ENCODE measurements around the gene CLN6.
"Not testable (repeated sequence)": the region's sequence is repeated elsewhere in the genome, so short reads cannot be mapped to it uniquely, and the experiment has no call there.

Gene CLN6

GRCh38 chr15:68206711-68207151, 22.8 kb downstream of the CLN6 start:
- no peak for DNase-seq (ENCODE audit: low read depth in 2 of 2)

DNA sequence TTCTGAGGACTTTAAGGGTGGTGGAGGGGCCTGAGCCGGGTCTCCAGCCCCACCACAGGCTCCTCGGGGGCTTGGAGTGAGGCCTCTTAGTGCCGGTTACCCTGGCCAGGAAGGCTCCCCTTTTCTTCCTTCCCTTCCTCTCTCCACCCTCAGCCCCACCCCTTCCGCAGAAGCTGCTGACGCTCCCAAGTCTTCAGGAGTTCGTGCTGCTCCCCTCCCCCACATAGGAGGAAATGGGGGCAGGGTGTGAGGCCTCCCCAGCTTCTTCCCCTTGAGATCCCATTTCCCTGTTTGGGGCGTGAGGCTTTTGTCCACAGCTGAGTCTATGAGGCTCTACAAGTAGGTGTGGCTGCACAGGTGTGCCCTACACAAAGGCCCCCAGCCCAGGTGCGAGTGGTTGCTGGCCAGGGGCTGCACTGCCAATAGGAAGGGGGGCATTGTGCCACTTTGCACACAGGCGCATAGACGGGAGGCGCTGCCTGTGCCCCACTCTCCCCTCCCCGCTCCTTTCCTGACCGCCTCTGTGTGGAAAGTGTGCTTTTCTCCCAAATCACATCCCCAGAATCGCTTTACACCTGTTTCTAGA, 23.5 kb downstream of the CLN6 start:
- no peak for DNase-seq (ENCODE audit: low read depth in 2 of 2)

DNA sequence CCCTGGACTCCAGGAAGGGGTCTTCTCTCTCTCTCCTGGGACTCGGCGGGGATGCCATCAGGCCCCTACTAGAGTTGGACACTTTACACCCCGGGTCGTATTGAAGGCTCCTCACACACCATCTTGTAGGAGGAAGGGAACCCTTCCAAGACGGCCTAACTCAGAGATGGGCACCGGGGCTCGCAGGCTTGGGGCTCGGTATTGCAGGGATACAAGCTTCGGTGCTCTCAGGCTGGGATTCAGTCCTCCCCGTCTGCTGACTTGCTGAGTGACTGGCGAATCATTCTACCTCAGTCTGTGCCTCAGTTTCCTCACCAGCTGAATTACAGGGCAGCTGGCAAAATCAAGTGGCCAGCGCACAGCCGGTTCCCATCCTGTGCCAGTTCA, 24.0 kb downstream of the CLN6 start:
- no peak for DNase-seq (ENCODE audit: low read depth in 2 of 2)

DNA sequence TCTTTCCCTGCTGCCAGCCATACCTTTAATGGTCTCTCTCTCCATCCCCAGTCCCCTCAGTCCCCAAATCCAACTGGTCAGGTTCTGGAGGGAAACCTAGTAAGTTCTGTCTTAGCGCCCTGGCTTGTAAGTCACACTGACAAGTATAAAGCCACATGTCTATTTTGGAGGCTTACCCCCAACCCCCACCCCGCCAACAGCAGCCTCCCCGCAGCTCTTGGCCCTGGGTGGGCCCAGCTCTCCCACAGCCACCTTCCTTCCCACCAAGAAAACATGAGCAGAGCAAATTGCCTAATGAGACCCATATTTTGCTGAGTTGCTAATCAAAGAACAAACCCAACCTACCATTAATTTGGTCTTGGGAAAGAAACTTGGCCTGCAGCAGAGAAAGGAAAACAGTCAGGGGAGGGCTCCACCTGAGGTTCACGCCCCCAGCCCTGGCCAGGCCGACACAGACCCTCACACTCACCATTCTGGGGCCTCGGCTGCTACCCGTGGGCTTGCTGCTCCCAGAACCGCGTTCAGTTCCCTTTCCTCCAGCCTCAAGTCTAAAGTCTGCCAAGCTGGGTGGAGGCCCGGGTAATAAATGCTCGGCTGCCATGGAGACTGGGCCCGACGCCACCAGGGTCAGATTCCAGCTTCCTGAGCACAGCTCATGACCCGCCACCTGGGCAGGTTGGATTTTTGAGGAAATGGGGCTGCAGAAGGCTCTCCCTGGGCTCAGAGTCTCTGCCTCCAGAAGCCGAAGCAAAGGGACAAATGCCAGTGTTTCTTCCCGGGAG, 24.6 kb downstream of the CLN6 start, which contains the start of gene CALML4:
Gene CALML4, minus strand, starts transcription at position 557 of the 782 bp plus-strand sequence. Its CDS starts 85 bp downstream, at position 472.
- no peak for DNase-seq (ENCODE audit: low read depth in 2 of 2)

- DNase-seq (ENCODE audit: low read depth in 2 of 2), result no peak
These were observed 25.2 kb downstream of the CLN6 start for GRCh38 chr15:68204361-68204760.

GRCh38 chr15:68203956-68204355, 25.6 kb downstream of the CLN6 start:
- DNase-seq (ENCODE audit: low read depth in 2 of 2), result no peak

- no peak for DNase-seq (ENCODE audit: low read depth in 2 of 2)
These were observed 26.0 kb downstream of the CLN6 start for GRCh38 chr15:68203486-68203885.

DNA sequence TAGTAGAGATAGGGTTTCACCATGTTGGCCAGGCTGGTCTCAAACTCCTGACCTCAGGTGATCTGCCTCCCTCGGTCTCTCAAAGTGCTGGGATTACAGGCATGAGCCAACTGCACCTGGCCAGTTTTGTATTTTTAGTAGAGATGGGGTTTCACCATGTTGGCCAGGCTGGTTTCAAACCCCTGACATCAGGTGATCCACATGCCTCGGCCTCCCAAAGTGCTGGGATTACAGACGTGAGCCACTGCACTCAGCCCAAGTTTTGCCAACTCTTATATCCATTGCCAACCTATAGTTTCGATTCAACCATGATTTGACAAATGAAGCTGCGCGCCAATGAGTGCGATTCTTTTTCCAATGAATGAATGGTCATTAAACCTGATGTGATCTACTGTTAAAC, 26.5 kb downstream of the CLN6 start:
- not testable (repeated sequence) for DNase-seq (ENCODE audit: low read depth in 2 of 2)

DNA sequence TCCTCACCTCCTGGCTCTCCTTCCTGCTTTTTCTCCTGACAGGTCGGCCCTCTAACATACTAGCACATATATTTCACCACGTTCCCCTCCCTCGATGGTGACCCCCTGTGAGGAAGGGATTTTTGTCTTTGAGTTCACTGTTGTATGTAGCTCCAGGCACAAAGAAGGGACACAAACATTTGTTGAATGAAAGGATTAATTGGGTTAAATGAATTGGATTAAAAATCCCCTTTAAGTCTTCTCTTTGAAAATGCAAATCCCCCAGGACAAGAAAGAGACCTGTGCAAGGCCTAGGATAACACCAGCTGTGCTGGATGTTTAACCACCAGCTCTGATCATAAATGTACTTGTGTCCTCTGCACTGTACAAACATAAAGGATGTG, 27.7 kb downstream of the CLN6 start:
- no peak for DNase-seq (ENCODE audit: low read depth in 2 of 2)

DNA sequence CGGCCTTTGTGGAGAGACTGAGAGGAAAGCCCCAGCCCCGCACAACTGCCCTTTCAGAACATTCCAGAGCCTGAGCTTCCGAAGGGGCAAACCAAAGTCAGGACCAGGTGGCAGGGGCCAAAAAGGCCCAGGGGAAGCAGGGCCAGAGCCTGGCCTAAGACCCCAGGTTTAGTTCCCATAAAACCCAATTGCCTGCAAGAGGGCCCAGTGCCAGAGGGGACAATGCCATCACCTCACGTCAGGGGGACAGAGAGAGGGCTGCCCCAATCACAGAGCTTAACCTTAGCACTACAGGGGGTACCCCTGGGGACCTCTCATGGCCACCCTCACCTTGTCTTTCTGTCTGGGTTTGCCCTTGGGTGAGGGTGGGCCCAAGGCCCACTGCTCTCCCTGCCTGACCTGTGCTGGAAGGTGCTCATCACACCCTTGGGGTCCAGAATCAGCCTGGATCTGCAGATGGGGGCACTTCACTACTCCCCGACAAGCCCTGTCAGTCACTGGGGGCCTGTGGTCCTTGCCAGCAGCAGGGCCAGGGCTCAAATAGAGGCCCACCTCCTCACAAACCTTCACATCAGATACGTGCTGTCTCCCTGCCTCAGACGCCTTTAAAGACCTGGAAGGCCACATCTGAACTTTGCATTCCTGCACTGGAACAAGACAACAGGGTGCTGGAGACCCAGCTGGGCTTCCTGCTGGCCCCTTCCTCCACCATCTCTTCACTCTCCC, 28.2 kb downstream of the CLN6 start:
- no peak for DNase-seq (ENCODE audit: low read depth in 2 of 2)

DNA sequence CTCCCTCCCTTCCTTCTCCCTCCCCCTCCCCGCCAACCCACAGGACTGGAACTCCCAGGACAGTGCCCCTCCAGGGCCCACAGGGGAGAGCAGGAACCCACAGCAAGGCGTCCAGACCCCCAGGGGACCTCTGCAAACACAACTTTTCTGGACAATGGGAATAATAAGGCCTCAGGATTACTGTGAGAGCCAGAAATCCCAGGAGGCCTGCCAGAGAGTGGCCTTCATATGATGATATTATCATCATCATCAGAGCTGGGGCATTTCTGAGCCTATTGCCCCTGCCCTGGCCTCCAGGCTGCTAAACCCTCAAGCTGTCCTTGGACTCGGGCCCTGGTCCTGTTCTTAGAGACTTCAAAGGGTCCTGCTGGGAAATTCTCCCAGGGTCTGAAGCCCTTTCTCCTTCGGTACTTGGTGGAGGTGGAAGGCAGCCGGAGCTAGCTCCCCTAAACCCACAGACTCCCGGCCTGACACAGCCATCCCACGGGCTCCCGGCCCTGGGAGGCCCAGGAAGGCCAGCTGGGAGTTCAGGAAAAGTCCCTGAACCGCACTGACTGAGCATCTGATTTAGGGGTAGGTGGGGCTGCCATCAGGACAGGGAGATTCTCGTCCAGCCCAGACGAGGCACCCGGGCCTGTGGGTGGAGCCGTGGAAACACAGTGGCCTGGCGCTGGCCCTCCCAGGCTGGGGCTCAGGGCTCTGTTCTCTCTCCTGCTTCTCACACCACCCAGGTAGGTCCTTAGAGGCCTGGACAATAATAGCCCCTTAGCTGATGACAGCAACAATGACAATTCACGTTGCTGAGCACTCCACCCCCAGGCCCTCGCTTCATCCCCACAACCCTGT, 29.3 kb downstream of the CLN6 start:
- no peak for DNase-seq (ENCODE audit: low read depth in 2 of 2)

GRCh38 chr15:68199340-68199739, 30.2 kb downstream of the CLN6 start:
- DNase-seq (ENCODE audit: low read depth in 2 of 2), result no peak

DNA sequence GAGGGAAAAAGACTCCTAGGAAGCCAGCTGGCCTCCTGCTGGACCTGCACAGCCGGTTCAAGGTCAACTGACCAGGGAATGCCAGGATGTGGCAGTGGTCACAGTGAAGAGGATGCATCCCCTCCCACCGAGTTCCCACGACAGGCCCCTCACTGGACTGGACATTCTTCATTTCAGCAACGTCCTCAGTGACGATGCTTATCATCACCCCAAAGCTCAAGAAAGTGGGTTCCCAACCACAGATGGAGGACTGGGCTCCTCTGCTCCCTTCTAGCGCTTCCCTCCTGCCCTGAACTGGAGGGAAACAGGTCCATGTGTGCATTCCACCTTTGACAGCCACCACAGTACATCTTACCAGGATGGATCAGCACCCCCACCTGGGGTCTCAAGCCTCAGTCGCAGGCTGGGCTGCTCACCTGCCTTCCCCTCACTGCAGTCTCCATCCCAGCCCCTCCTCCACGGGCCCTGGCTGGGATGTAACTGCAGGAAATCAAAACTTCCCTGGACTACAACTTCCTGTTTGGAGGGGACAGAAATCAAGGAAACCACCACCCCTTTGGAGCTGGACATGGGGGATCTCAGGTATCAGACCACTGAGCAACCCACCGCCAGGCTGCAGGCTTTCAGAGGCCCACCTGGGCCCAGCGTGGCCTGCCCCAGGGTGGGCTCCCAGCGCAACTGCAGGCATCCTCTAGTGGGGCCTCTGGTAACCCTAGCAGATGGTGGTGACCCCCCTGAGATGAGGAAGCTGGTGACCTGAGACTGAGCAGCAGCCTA, 31.7 kb downstream of the CLN6 start:
- no peak for DNase-seq (ENCODE audit: low read depth in 2 of 2)

- no peak for DNase-seq (ENCODE audit: low read depth in 2 of 2)
These were observed 32.4 kb downstream of the CLN6 start for GRCh38 chr15:68197170-68197492.

GRCh38 chr15:68196445-68197169, 32.9 kb downstream of the CLN6 start:
- no peak for DNase-seq (ENCODE audit: low read depth in 2 of 2)

DNA sequence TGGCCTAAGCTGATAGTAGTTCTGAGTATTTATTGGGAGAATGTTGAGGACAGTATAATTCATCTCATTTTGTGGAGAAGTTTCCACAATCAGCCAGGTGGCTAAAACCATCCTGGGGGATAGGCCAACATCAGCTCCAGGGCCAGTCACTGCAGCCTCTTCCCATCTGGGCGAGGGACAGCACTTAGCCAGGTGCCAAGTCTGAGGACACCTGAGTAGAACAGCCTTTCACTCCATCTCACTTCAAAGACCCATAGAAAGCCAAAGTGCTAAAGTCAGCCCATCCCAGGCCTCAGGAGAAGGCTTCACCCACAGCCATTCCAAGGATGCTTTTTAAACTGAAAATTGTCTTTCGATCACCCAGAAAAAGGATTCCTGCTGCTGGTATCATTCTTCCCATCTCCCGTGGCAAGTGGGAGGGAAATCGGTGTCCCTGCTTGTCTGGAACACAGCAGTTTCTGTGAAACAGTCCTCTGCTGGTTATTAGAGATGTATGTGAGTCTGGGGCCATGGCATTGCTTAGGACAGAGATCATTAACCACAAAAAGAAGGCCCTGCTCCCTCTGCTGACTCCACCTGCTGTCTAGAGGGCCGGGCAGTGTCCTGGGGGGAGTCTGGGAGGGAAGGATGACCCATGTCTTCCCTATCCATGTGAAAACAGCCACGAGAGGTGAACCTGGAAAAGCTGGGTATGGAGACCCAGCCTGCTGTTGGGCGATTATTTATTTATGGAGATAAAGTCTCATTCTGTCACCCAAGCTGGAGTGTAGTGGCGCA, 34.0 kb downstream of the CLN6 start:
- no peak for DNase-seq (ENCODE audit: low read depth in 2 of 2)

DNA sequence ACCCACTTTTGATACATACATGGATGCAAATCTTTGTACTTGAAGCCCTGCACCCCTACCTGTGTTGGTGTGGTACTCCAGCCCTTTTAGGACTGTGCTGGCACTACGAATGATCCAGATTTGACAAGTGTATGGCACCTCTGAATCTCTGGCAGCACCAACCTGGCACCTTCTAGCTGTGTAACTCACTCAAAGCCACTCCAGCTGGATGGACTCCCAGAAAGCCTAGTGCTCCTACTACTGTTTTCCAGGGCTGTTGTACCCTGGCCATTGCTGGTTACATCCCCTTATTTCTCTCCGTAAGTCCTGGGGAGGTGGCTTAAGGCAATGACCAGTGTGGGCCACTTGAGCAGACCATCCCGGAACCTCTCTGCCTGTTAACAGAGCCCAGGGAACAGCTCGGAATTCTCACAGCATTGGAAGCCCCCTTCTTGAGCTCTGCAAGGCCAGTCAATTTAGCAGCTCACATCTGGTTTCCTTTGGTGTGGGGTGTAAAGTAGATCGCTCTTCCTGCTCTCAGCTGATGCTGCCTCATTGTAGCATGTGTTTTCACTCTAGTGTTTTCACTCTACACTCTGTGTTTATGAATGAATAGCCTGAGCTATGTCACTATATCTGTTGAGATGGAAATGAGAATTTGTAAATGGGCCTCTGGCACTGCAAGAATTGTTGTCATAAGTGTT, 36.6 kb downstream of the CLN6 start:
- DNase-seq (ENCODE audit: low read depth in 2 of 2), result no peak

GRCh38 chr15:68192117-68192516, 37.4 kb downstream of the CLN6 start:
- no peak for DNase-seq (ENCODE audit: low read depth in 2 of 2)

DNA sequence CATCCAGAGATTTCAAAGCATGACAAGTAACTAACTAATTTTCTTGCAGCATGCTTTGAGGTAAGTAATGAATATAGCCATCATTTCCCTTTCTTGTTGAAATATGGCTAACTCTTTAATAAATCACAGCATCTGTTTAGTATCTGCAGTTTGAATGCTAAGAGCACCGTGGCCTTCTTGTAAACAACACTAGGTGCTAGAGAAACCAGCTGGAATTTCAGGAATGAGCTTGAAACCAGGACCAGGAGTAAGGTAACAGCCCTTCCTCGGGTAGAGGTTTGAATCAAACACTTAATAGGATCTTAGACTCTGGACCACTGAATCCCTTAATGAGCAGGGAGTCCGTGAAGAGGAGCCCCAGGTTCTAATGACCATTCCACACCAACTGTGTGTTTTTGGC, 38.0 kb downstream of the CLN6 start:
- DNase-seq (ENCODE audit: low read depth in 2 of 2), result no peak
